H54 (cell line): ENCODE results near the gene MEN1.
"Not testable (repeated sequence)": the region's sequence is repeated elsewhere in the genome, so short reads cannot be mapped to it uniquely, and the experiment has no call there.

Source experiments
- DNase-seq: peaks from one replicate; pipeline ENCODE4 v3.0.0; 2011; ENCODE audit warnings: low spot score, mixed read lengths; ENCODE audit not compliant: insufficient read length
- FAIRE-seq: peaks from 3 replicates; lab custom pipeline; 2011; peaks lifted over from hg19 to GRCh38; lab: Jason Lieb, UNC
- POLR2A ChIP-seq: IDR thresholded peaks from 2 replicates; pipeline ENCODE4 v1.6.1; 2011; ENCODE audit warnings: low read depth, mild to moderate bottlenecking, low read length

Gene MEN1

GRCh38 chr11:64832467-64833197, 22.3 kb upstream of the MEN1 start:
- no peak for DNase-seq
- no peak for TF ChIP-seq POLR2A
- FAIRE-seq = no peak

GRCh38 chr11:64831411-64831891, 21.1 kb upstream of the MEN1 start:
- FAIRE-seq (no peak), DNase-seq (no peak)
- TF ChIP-seq POLR2A = no peak

- no peak for TF ChIP-seq POLR2A
- DNase-seq (no peak), FAIRE-seq (no peak)
Observed at GRCh38 chr11:64829536-64830251, 19.3 kb upstream of the MEN1 start.

- no peak for FAIRE-seq
- no peak for TF ChIP-seq POLR2A
- no peak for DNase-seq
Observed at GRCh38 chr11:64827451-64827839, 17.1 kb upstream of the MEN1 start.

GRCh38 chr11:64826578-64827450, 16.5 kb upstream of the MEN1 start:
- DNase-seq (no peak), FAIRE-seq (no peak)
- TF ChIP-seq POLR2A = no peak

GRCh38 chr11:64826062-64826461, 15.7 kb upstream of the MEN1 start:
- DNase-seq (no peak), FAIRE-seq (no peak)
- TF ChIP-seq POLR2A = no peak

- FAIRE-seq = no peak
- DNase-seq = no peak
- TF ChIP-seq POLR2A = no peak
Observed at GRCh38 chr11:64823568-64824119, 13.3 kb upstream of the MEN1 start.

- DNase-seq (no peak), FAIRE-seq (no peak)
- no peak for TF ChIP-seq POLR2A
Observed at GRCh38 chr11:64817476-64817875, 7.1 kb upstream of the MEN1 start.

GRCh38 chr11:64815433-64815832, 5.1 kb upstream of the MEN1 start:
- DNase-seq, FAIRE-seq: not testable (repeated sequence)

GRCh38 chr11:64814712-64815187, 4.4 kb upstream of the MEN1 start:
- DNase-seq (no peak), FAIRE-seq (no peak)
- TF ChIP-seq POLR2A = no peak

GRCh38 chr11:64813826-64814225, 3.5 kb upstream of the MEN1 start:
- DNase-seq (no peak), FAIRE-seq (no peak)
- TF ChIP-seq POLR2A = no peak

GRCh38 chr11:64810891-64811272, 531 bp upstream of the MEN1 start:
- FAIRE-seq = no peak
- no peak for TF ChIP-seq POLR2A
- DNase-seq = peak; percentile 51

GRCh38 chr11:64809781-64810241, 540 bp downstream of the MEN1 start:
- FAIRE-seq (no peak), DNase-seq (no peak)
- no peak for TF ChIP-seq POLR2A

GRCh38 chr11:64805481-64805880, 4.9 kb downstream of the MEN1 start:
- FAIRE-seq = no peak
- TF ChIP-seq POLR2A = no peak
- no peak for DNase-seq
